Measurements from ENCODE around the gene DOCK8. TPM values are rescaled to one million over a fixed set of nuclear protein-coding genes. Genes with fewer than 3 reads are reported as not detected.

The DOCK8 gene
- total RNA-seq, 1 experiment from 2014 or later: 1.4 TPM

DNA sequence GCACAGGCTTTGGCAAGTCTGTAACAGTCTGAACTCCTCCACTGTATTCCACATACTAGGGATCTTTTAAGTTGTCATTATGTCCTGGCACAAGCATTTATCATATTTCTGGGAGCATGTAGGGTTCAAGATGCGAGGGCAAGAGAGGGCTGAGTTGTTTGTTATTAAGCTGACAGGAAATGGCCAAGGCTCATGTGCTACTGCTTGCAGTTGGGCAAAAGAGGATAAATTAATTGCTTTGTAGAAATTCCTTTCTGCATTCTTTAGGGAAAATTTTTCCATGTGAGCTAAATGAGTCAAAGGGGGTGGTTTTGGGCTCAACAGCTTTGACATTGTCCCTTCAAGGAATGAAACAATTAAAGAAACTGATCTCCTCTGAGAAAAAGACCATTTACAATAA is 35.4 kb downstream of the DOCK8 start:
- Histone ChIP-seq H4K20me1 (ENCODE audit: control insufficient read depth, insufficient read depth, insufficient read length) (no peaks in the 10 kb centered on the region), H4K8ac (replicated peaks; ENCODE audit: insufficient read length, low read depth, low read length) (no peak overlapping the region), H3K27me3 (ENCODE audit: insufficient read depth, low read length) (no peaks in the 10 kb centered on the region), H2BK20ac (ENCODE audit: low read depth, low read length, poor library complexity, severe bottlenecking) (no peak overlapping the region), H3K9ac (ENCODE audit: extremely low read depth, insufficient read length, low read length) (no peak overlapping the region), H2AFZ (ENCODE audit: low read length) (no peak overlapping the region), H3K4me1 (ENCODE audit: insufficient read depth, low read length) (peaks cover 2% of the 10 kb centered on the region; the same call in 1 of the 2 replicates), H4K91ac (ENCODE audit: insufficient read length, low read depth, low read length) (no peak overlapping the region), H2AK5ac (ENCODE audit: insufficient read length, low read length) (no peak overlapping the region), H3K27ac (ENCODE audit: insufficient read length, low read depth, low read length) (no peak overlapping the region), H3K23ac (ENCODE audit: insufficient read length, low read depth, low read length) (no peak overlapping the region), H3K23me2 (ENCODE audit: insufficient read length, low read depth, low read length, poor library complexity, severe bottlenecking) (no peaks in the 10 kb centered on the region), H3K14ac (ENCODE audit: insufficient read depth, low read length) (no peak overlapping the region), H2BK5ac (ENCODE audit: insufficient read length, low read length) (no peak overlapping the region), H3K79me2 (ENCODE audit: insufficient read depth, low read length) (no peaks in the 10 kb centered on the region), H3K9me3 (ENCODE audit: control insufficient read depth, low read depth, low read length) (no peaks in the 10 kb centered on the region), H4K5ac (ENCODE audit: insufficient read length, low read depth, low read length) (no peak overlapping the region), H3K79me1 (ENCODE audit: insufficient read depth, low read depth, low read length, poor library complexity, severe bottlenecking) (no peaks in the 10 kb centered on the region), H2BK12ac (ENCODE audit: insufficient read length, low read depth, low read length) (no peak overlapping the region), H3K56ac (ENCODE audit: insufficient read length, low read depth, low read length) (no peak overlapping the region), H3K4ac (ENCODE audit: low read depth, low read length) (no peak overlapping the region), H2BK120ac (ENCODE audit: low read depth, low read length, poor library complexity, severe bottlenecking) (no peak overlapping the region), H3T11ph (ENCODE audit: low read length) (no peak overlapping the region), H3K4me2 (ENCODE audit: insufficient read depth, insufficient read length, low read length) (no peak overlapping the region), H3K18ac (ENCODE audit: insufficient read length, low read depth, low read length) (no peak overlapping the region), H2BK15ac (ENCODE audit: low read depth, low read length) (no peak overlapping the region)
- TF ChIP-seq, protein P1, sequence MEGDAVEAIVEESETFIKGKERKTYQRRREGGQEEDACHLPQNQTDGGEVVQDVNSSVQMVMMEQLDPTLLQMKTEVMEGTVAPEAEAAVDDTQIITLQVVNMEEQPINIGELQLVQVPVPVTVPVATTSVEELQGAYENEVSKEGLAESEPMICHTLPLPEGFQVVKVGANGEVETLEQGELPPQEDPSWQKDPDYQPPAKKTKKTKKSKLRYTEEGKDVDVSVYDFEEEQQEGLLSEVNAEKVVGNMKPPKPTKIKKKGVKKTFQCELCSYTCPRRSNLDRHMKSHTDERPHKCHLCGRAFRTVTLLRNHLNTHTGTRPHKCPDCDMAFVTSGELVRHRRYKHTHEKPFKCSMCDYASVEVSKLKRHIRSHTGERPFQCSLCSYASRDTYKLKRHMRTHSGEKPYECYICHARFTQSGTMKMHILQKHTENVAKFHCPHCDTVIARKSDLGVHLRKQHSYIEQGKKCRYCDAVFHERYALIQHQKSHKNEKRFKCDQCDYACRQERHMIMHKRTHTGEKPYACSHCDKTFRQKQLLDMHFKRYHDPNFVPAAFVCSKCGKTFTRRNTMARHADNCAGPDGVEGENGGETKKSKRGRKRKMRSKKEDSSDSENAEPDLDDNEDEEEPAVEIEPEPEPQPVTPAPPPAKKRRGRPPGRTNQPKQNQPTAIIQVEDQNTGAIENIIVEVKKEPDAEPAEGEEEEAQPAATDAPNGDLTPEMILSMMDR (conservative IDR thresholded peaks at IDR 0.05): no peak
- H3K27ac Mint-ChIP-seq: no peak overlapping the region
- no CpG with 5 or more reads among the region's 1 CpG for WGBS (ENCODE audit: extremely low coverage, insufficient read length, low lambda C conversion rate)
- no peak for DNase-seq
- H3K9me3 Mint-ChIP-seq: peaks cover 0 to 3% of the 10 kb centered on the region in 2 experiments; a peak in 1 of 5 replicates
- no peaks in the 10 kb centered on the region for H3K36me3 Mint-ChIP-seq (ENCODE audit: insufficient read depth in 1 of 3, low read depth in 3 of 3)
- H3K27me3 Mint-ChIP-seq (ENCODE audit: low read depth): no peaks in the 10 kb centered on the region
- H3K4me1 Mint-ChIP-seq: peaks cover 14 to 17% of the 10 kb centered on the region in 2 experiments
- no peak overlapping the region for H3K4me3 Mint-ChIP-seq
